DND-41 (cell line): ENCODE measurements around the gene DNPH1.

Experiments
- ATAC-seq: fragments of 200-7000 bp; cut with Tn5 transposase; 3 replicates; pipeline ENCODE4 v1.9.1; 2021; ENCODE audit warnings: low read depth; ENCODE audit not compliant: insufficient read depth
- DNase-seq: peaks from one replicate; pipeline ENCODE4 v3.0.0-alpha.2; 2020
- H2AFZ ChIP-seq: 2 replicates; pipeline ENCODE4 v1.6.0; 2012; ENCODE audit warnings: low read depth, low read length
- H3K27ac ChIP-seq: 2 replicates; pipeline ENCODE4 v1.5.1; 2012; ENCODE audit warnings: low read length, inconsistent platforms
- H3K27me3 ChIP-seq: fragments of 200-600 bp; sonication (generic); 2 replicates; pipeline ENCODE4 v1.6.0; 2012; ENCODE audit warnings: low read length, mild to moderate bottlenecking, inconsistent platforms; ENCODE audit not compliant: insufficient read depth, poor library complexity
- H3K36me3 ChIP-seq: 2 replicates; pipeline ENCODE4 v1.5.1; 2012; ENCODE audit warnings: low read length, inconsistent platforms; ENCODE audit not compliant: insufficient read depth
- H3K4me1 ChIP-seq: 2 replicates; pipeline ENCODE4 v1.5.1; 2012; ENCODE audit warnings: mild to moderate bottlenecking, low read length; ENCODE audit not compliant: insufficient read depth
- H3K4me2 ChIP-seq: 2 replicates; pipeline ENCODE4 v1.6.0; 2012; ENCODE audit warnings: mild to moderate bottlenecking, moderate library complexity, low read length, inconsistent platforms; ENCODE audit not compliant: insufficient read depth
- H3K4me3 ChIP-seq, 2 experiments: fragments of 200-600 bp in 1 of 2; shearing (Covaris generic) in 1 of 2; 2 replicates each; pipeline ENCODE4 v1.5.1; 2012 to 2016; ENCODE audit warnings: inconsistent platforms in 2 of 2, low read length in 2 of 2, mild to moderate bottlenecking in 2 of 2, low read depth in 1 of 2, moderate library complexity in 1 of 2
- H3K79me2 ChIP-seq: 2 replicates; pipeline ENCODE4 v1.6.0; 2012; ENCODE audit warnings: low read length, inconsistent platforms; ENCODE audit not compliant: insufficient read depth
- H3K9ac ChIP-seq: 2 replicates; pipeline ENCODE4 v1.6.0; 2012; ENCODE audit warnings: low read depth, mild to moderate bottlenecking, inconsistent platforms, low read length, moderate library complexity
- H3K9me3 ChIP-seq: 2 replicates; pipeline ENCODE4 v1.5.1; 2012; ENCODE audit warnings: low read length, moderate library complexity, mild to moderate bottlenecking, inconsistent platforms; ENCODE audit not compliant: insufficient read depth, severe bottlenecking
- H4K20me1 ChIP-seq: 2 replicates; pipeline ENCODE4 v1.6.0; 2012; ENCODE audit warnings: low read length; ENCODE audit not compliant: insufficient read depth
- EZH2 ChIP-seq: IDR thresholded peaks from 3 replicates; pipeline ENCODE4 v1.6.1; 2012; ENCODE audit warnings: borderline replicate concordance, low read depth, mild to moderate bottlenecking, moderate library complexity, low read length, inconsistent platforms; ENCODE audit not compliant: severe bottlenecking
- TF ChIP-seq, protein P1 (sequence below): IDR thresholded peaks from 2 replicates; pipeline ENCODE4 v1.5.1; 2012; ENCODE audit warnings: borderline replicate concordance, low read length, moderate library complexity, mild to moderate bottlenecking; ENCODE audit not compliant: poor library complexity, severe bottlenecking; ENCODE audit errors: extremely low read depth

Gene DNPH1

DNA sequence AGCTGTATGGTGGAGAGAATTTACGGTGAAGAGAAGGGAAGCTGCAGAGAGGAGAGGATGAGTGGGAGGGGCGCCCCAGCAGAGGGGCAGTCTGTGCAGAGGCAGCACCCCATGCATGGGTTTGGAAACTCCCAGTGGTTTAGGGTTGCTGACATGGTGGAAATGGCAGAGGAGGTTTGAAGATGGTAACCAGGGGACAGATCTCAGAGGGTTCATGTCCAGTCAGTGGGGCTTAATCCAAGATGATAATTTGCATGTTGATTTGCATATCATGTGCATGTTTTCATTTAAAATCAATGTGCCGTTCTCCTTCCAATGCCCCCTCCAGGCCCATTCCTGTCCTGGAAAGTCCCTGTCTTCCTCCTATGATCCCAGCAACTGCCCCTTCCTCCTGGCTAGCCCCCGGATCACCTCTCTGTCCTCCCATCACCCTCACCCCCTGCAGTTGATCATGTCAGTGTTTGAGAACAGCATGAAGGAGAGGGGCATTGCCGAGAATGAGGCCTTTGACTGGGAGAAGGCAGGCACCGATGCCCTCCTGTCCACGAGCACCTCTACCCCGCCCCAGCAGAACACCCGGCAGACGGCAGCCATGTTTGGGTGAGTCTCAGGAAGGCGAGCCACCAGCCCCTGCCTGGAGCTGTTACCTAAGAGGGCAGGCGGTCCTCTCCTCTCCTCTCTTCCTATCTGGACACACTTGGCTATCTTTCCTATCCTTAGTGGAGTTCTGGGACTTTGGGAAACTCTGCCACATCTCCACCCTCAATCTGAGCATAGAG lies 28.3 kb upstream of the DNPH1 start:
- DNase-seq (no peak), ATAC-seq (no peak)
- Histone ChIP-seq H2AFZ (no peak overlapping the region), H3K4me3 (no peak overlapping the region), H3K9me3 (no peaks in the 10 kb centered on the region), H4K20me1 (no peaks in the 10 kb centered on the region), H3K9ac (no peak overlapping the region), H3K27ac (no peak overlapping the region), H3K4me2 (no peak overlapping the region), H3K79me2 (no peaks in the 10 kb centered on the region), H3K27me3 (peaks cover 5% of the 10 kb centered on the region), H3K4me1 (no peaks in the 10 kb centered on the region), H3K36me3 (no peaks in the 10 kb centered on the region)
- TF ChIP-seq, protein P1, sequence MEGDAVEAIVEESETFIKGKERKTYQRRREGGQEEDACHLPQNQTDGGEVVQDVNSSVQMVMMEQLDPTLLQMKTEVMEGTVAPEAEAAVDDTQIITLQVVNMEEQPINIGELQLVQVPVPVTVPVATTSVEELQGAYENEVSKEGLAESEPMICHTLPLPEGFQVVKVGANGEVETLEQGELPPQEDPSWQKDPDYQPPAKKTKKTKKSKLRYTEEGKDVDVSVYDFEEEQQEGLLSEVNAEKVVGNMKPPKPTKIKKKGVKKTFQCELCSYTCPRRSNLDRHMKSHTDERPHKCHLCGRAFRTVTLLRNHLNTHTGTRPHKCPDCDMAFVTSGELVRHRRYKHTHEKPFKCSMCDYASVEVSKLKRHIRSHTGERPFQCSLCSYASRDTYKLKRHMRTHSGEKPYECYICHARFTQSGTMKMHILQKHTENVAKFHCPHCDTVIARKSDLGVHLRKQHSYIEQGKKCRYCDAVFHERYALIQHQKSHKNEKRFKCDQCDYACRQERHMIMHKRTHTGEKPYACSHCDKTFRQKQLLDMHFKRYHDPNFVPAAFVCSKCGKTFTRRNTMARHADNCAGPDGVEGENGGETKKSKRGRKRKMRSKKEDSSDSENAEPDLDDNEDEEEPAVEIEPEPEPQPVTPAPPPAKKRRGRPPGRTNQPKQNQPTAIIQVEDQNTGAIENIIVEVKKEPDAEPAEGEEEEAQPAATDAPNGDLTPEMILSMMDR = no peak
- TF ChIP-seq EZH2 = no peak

DNA sequence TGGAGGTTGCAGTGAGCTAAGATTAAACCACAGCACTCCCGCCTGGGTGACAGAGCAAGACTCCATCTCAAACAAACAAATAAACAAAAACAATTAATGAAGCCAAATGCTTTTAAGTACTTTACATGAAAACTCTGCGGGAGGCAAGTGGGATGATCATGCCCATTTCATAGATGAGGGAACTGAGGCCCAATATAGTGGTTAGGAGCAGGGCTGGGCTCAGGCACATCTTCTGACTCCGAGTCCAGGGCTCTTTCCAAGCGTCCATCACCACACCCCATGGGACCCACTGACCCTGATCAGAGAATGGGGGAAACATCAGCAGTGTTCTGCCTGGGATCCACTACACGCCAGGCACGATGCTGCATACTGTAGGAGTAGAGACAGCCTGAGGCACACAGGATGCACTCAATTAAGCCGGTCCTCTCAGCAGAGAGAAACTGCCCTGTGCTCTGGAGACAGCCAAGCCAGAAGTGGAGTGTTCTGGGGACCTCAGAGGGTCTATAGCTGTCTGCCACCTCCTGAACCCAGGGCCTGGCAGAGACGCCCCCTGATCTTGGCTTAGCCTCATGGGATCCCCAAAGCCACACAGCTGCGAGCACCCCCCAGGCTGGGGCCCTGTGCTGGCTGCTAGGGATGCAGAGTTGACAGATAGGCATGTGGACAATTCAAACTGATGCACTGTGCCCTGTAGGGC lies 27.5 kb upstream of the DNPH1 start:
- Histone ChIP-seq H3K79me2 (no peaks in the 10 kb centered on the region), H3K4me1 (no peaks in the 10 kb centered on the region), H3K4me2 (no peak overlapping the region), H3K27me3 (peaks cover 8% of the 10 kb centered on the region), H3K4me3 (no peak overlapping the region), H3K9ac (no peak overlapping the region), H4K20me1 (no peaks in the 10 kb centered on the region), H3K9me3 (no peaks in the 10 kb centered on the region), H2AFZ (no peak overlapping the region), H3K36me3 (no peaks in the 10 kb centered on the region), H3K27ac (no peak overlapping the region)
- no peak for DNase-seq
- TF ChIP-seq EZH2 = no peak
- TF ChIP-seq, protein P1 = no peak
- ATAC-seq = 0 out of 3 replicates have a peak, but pooled peaks have one; percentile 12

DNA sequence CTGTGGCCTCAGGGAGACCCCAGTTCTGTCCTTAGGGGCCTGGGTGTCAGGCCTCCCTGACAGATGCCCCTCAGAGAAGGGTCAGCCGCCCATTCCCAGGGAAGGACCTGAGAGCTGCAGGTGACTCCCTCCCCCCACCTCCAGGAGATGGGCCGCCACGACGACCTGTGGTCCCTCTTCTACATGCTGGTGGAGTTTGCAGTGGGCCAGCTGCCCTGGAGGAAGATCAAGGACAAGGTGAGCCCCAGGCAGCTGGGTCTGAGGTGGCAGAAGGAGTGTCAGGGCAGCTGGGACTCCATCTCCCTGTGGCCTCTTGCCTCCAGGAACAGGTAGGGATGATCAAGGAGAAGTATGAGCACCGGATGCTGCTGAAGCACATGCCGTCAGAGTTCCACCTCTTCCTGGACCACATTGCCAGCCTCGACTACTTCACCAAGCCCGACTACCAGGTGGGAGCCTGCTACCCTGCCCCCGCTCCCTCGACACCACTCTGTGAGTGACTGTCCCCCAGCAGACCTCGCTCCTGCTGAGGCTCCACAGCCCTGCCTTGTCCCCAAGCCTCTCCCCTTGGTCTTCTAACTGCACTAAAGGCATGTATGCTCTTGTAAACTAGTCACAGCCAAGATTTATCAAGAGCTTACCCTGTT lies 26.2 kb upstream of the DNPH1 start:
- Histone ChIP-seq H3K36me3 (no peaks in the 10 kb centered on the region), H4K20me1 (no peaks in the 10 kb centered on the region), H3K9ac (no peak overlapping the region), H3K4me2 (no peak overlapping the region), H3K27ac (no peak overlapping the region), H3K27me3 (peaks cover 21% of the 10 kb centered on the region), H3K9me3 (no peaks in the 10 kb centered on the region), H3K79me2 (no peaks in the 10 kb centered on the region), H2AFZ (no peak overlapping the region), H3K4me3 (no peak overlapping the region), H3K4me1 (no peaks in the 10 kb centered on the region)
- TF ChIP-seq, protein P1 = no peak
- TF ChIP-seq EZH2 = no peak
- DNase-seq (no peak), ATAC-seq (no peak)
